ENCODE data around the gene SCTR.

DNA sequence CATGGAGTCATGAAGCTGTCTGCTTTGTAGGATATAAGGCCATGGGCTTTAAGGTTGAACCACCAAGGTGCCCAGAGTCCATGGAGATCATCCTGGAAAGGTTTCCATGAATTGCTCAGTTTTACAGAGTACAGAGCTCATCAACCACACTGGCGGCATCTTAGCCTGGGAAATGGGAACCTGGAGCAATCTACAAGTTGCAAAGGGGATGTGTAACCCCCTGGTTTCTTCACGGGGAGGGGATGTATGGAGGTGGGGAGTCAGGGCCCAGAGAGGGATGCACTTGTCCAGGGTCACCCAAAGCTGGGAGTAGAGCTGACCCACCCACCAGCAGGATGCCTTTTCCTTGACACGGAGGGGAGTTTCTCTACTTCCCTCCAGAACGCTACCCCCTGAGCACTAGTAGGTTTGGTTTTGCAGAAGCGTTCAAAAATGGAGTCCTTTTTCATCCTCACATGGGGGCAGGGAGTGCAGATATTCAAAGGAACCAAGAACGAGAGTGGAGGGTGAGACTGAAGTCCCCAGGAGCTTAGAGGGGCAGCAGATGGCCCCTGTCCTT, 85.5 kb downstream of the SCTR start:
- TF ChIP-seq, protein P1, sequence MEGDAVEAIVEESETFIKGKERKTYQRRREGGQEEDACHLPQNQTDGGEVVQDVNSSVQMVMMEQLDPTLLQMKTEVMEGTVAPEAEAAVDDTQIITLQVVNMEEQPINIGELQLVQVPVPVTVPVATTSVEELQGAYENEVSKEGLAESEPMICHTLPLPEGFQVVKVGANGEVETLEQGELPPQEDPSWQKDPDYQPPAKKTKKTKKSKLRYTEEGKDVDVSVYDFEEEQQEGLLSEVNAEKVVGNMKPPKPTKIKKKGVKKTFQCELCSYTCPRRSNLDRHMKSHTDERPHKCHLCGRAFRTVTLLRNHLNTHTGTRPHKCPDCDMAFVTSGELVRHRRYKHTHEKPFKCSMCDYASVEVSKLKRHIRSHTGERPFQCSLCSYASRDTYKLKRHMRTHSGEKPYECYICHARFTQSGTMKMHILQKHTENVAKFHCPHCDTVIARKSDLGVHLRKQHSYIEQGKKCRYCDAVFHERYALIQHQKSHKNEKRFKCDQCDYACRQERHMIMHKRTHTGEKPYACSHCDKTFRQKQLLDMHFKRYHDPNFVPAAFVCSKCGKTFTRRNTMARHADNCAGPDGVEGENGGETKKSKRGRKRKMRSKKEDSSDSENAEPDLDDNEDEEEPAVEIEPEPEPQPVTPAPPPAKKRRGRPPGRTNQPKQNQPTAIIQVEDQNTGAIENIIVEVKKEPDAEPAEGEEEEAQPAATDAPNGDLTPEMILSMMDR (IDR thresholded peaks at IDR 0.05; ENCODE audit: insufficient read depth, low read length) = no peak
- TF ChIP-seq GABPA (IDR thresholded peaks at IDR 0.05; ENCODE audit: low read depth) = no peak
